IPS-15b (cell line): ENCODE data around the gene FAM204A.

Experiments
- H3K27me3 ChIP-seq: one replicate; pipeline ENCODE4 v1.6.1; 2013; ENCODE audit warnings: low read length; ENCODE audit not compliant: control insufficient read depth, insufficient read depth
- H3K36me3 ChIP-seq: one replicate; pipeline ENCODE4 v1.6.1; 2013; ENCODE audit warnings: low read length; ENCODE audit not compliant: control insufficient read depth, insufficient read depth
- H3K4me1 ChIP-seq: one replicate; pipeline ENCODE4 v1.6.1; 2013; ENCODE audit warnings: mild to moderate bottlenecking, low read length; ENCODE audit not compliant: control insufficient read depth, insufficient read depth
- H3K4me3 ChIP-seq: one replicate; pipeline ENCODE4 v1.5.1; 2013; ENCODE audit warnings: low read depth, low read length
- H3K9ac ChIP-seq: one replicate; pipeline ENCODE4 v1.6.1; 2013; ENCODE audit warnings: low read depth, mild to moderate bottlenecking, low read length
- H3K9me3 ChIP-seq: one replicate; pipeline ENCODE4 v1.6.1; 2013; ENCODE audit warnings: mild to moderate bottlenecking, low read length; ENCODE audit not compliant: control insufficient read depth, insufficient read depth

The FAM204A gene

GRCh38 chr10:118256209-118256608 is 85.9 kb downstream of the FAM204A start:
- Histone ChIP-seq H3K9ac (no peak overlapping the region), H3K27me3 (peaks cover 31% of the 10 kb centered on the region), H3K36me3 (no peaks in the 10 kb centered on the region), H3K4me3 (no peak overlapping the region), H3K9me3 (no peaks in the 10 kb centered on the region), H3K4me1 (peaks cover 5% of the 10 kb centered on the region)

- Histone ChIP-seq H3K4me1 (peaks cover 5% of the 10 kb centered on the region), H3K9ac (no peak overlapping the region), H3K36me3 (no peaks in the 10 kb centered on the region), H3K4me3 (no peak overlapping the region), H3K9me3 (no peaks in the 10 kb centered on the region), H3K27me3 (peaks cover 31% of the 10 kb centered on the region)
These were observed 86.8 kb downstream of the FAM204A start for GRCh38 chr10:118255355-118255754.

- Histone ChIP-seq H3K9me3 (no peaks in the 10 kb centered on the region), H3K36me3 (no peaks in the 10 kb centered on the region), H3K9ac (no peak overlapping the region), H3K27me3 (peaks cover 33% of the 10 kb centered on the region), H3K4me1 (peaks cover 5% of the 10 kb centered on the region), H3K4me3 (no peak overlapping the region)
These were observed 87.5 kb downstream of the FAM204A start for GRCh38 chr10:118254654-118255053.

GRCh38 chr10:118253397-118253796 is 88.7 kb downstream of the FAM204A start:
- no peaks in the 10 kb centered on the region for H3K9me3 ChIP-seq
- H3K4me3 ChIP-seq, result no peak overlapping the region
- H3K9ac ChIP-seq, result no peak overlapping the region
- peaks cover 46% of the 10 kb centered on the region for H3K27me3 ChIP-seq
- H3K4me1 ChIP-seq, result peaks cover 5% of the 10 kb centered on the region
- no peaks in the 10 kb centered on the region for H3K36me3 ChIP-seq

- peaks cover 56% of the 10 kb centered on the region for H3K27me3 ChIP-seq
- H3K36me3 ChIP-seq, result no peaks in the 10 kb centered on the region
- H3K9ac ChIP-seq, result no peak overlapping the region
- peaks cover 4% of the 10 kb centered on the region for H3K4me1 ChIP-seq
- no peaks in the 10 kb centered on the region for H3K9me3 ChIP-seq
- no peak overlapping the region for H3K4me3 ChIP-seq
These were observed 90.3 kb downstream of the FAM204A start for GRCh38 chr10:118251791-118252190.

GRCh38 chr10:118249714-118250113 is 92.4 kb downstream of the FAM204A start:
- Histone ChIP-seq H3K4me1 (peaks cover 9% of the 10 kb centered on the region), H3K36me3 (no peaks in the 10 kb centered on the region), H3K9me3 (no peaks in the 10 kb centered on the region), H3K27me3 (peaks cover 57% of the 10 kb centered on the region), H3K9ac (no peak overlapping the region), H3K4me3 (no peak overlapping the region)
